Measurements from ENCODE around the gene SPAG16.

- TF ChIP-seq CTCF (IDR thresholded peaks at IDR 0.05), result no peak
- TF ChIP-seq EZH2 (IDR thresholded peaks at IDR 0.05; ENCODE audit: borderline replicate concordance, insufficient read depth, low read depth, low read length, poor library complexity, severe bottlenecking), result no peak
Observed at GRCh38 chr2:213496226-213496625, 212.0 kb downstream of the SPAG16 start.

All from B cell (primary cell).